ENCODE data around the gene CTAGE1. TPM values are rescaled to one million over a fixed set of nuclear protein-coding genes. Genes with fewer than 3 reads are reported as not detected.
"Not testable (repeated sequence)": the region's sequence is repeated elsewhere in the genome, so short reads cannot be mapped to it uniquely, and the experiment has no call there.

Gene CTAGE1
- total and polyA plus RNA-seq, 10 of the 15 experiments (the other 5 are each of a cell fraction or from before 2014, with no cell fraction given): 0.01 TPM; not detected in 9

- WGBS (ENCODE audit: insufficient coverage, insufficient replicate concordance, low lambda C conversion rate, missing lambda C conversion rate): 18% methylated on average over 5 of the region's 5 CpGs
- ATAC-seq: peak; percentile 70
- intact Hi-C loops (cut with micrococcal nuclease; ENCODE audit: unreplicated experiment) (loop anchor here (10.0 kb wide), 1 partner anchor 60 kb away; no protein-coding TSS in a partner anchor), in situ Hi-C loops (cut with MboI) (no loop called here)
- ChIA-PET POLR2A (interaction anchor here (1.0 kb wide), 1 partner anchor 11 kb away, joined by 3 read pairs; no protein-coding TSS in a partner anchor), CTCF (no interaction called here), SMC1A (ENCODE audit: uncharacterized antibody, unreplicated experiment) (no interaction called here), RAD21 (ENCODE audit: unreplicated experiment) (no interaction called here)
- H3K27me3 ChIP-seq (replicated peaks in 1 of 2; ENCODE audit: control insufficient read depth in 2 of 2, insufficient read depth in 2 of 2, low read length in 1 of 2): no peaks in the 10 kb centered on the region
- DNase-seq (ENCODE audit: low read depth, low spot score): no peak
- no TSS peak for BruUV-seq (replicated peaks)
- no peak for FAIRE-seq
- H3K4me1 ChIP-seq (ENCODE audit: control insufficient read depth, insufficient read depth, low read length): no peaks in the 10 kb centered on the region
- H4K20me1 ChIP-seq (ENCODE audit: control insufficient read depth, insufficient read depth): no peaks in the 10 kb centered on the region
- no peak overlapping the region for H3K27ac ChIP-seq (ENCODE audit: control insufficient read depth, insufficient read depth)
- H3K9me3 ChIP-seq (replicated peaks; ENCODE audit: control insufficient read depth, insufficient read depth, low read length): no peaks in the 10 kb centered on the region
- TF ChIP-seq BMI1 (IDR thresholded peaks at IDR 0.05; ENCODE audit: borderline replicate concordance) (0 out of 2 replicates have a peak, but pooled peaks have one; percentile 18), MEF2B (IDR thresholded peaks at IDR 0.05; ENCODE audit: partially characterized antibody, poor library complexity, severe bottlenecking) (peak; percentile 68), MXI1 (IDR thresholded peaks at IDR 0.05; ENCODE audit: low read depth, low read length) (no peak), BHLHE40 (IDR thresholded peaks at IDR 0.05; ENCODE audit: borderline replicate concordance in 1 of 2, low read depth in 2 of 2, low read length in 1 of 2) (peak in 1 of 2 experiments; percentile 14; a peak in 1 of 4 replicates), KAT2A (conservative IDR thresholded peaks at IDR 0.05; ENCODE audit: control insufficient read depth, low read depth, low read length) (no peak), MTA2 (IDR thresholded peaks at IDR 0.05; ENCODE audit: low read depth) (peak; percentile 23; the same call in 1 of the 2 replicates), GATAD2B (conservative IDR thresholded peaks at IDR 0.05; ENCODE audit: low read depth) (no peak), ATF7 (IDR thresholded peaks at IDR 0.05; ENCODE audit: low read depth) (no peak), RUNX3 (IDR thresholded peaks at IDR 0.05; ENCODE audit: low read length) (peak; percentile 50)
- H3K79me2 ChIP-seq (ENCODE audit: control insufficient read depth, insufficient read depth, low read length): no peaks in the 10 kb centered on the region
- H3K36me3 ChIP-seq (ENCODE audit: control insufficient read depth in 2 of 2, insufficient read depth in 2 of 2, low read length in 1 of 2): no peaks in the 10 kb centered on the region
- no peak overlapping the region for H3K4me3 ChIP-seq
- H2AFZ ChIP-seq (ENCODE audit: control insufficient read depth, low read depth, low read length): no peak overlapping the region
- H3K4me2 ChIP-seq (ENCODE audit: control insufficient read depth, insufficient read depth): no peak overlapping the region
- H3K9ac ChIP-seq (ENCODE audit: control insufficient read depth, insufficient read depth, low read length): no peak overlapping the region
These were observed 23.3 kb downstream of the CTAGE1 start for GRCh38 chr18:22394428-22394827.

DNA sequence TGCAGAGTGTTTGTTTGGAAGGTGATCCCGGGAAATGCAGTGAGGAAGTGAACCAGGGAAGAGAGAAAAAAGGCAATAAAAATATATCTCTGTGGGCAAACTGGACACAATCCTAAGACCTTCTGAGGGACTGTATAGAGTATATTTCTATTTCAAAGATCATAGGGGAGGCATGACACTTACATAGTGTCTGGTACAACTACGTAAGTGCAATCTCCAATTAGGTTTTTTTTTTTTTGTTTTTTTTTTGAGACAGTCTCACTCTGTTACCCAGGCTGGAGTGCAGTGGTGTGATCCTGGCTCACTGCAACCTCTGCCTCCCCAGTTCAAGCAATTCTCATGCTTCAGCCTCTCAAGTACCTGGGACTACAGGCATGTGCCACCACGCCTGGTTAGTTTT lies 24.6 kb downstream of the CTAGE1 start:
- H3K9ac ChIP-seq (ENCODE audit: control insufficient read depth, insufficient read depth, low read length); H3K4me2 ChIP-seq (ENCODE audit: control insufficient read depth, insufficient read depth); FAIRE-seq; ATAC-seq; H3K36me3 ChIP-seq (ENCODE audit: control insufficient read depth in 2 of 2, insufficient read depth in 2 of 2, low read length in 1 of 2); RAD21 ChIA-PET (ENCODE audit: unreplicated experiment); H3K27me3 ChIP-seq (replicated peaks in 1 of 2; ENCODE audit: control insufficient read depth in 2 of 2, insufficient read depth in 2 of 2, low read length in 1 of 2); DNase-seq (ENCODE audit: low read depth, low spot score); H2AFZ ChIP-seq (ENCODE audit: control insufficient read depth, low read depth, low read length); POLR2A ChIA-PET; H3K79me2 ChIP-seq (ENCODE audit: control insufficient read depth, insufficient read depth, low read length); BruUV-seq (replicated peaks); H4K20me1 ChIP-seq (ENCODE audit: control insufficient read depth, insufficient read depth); H3K27ac ChIP-seq (ENCODE audit: control insufficient read depth, insufficient read depth); H3K9me3 ChIP-seq (replicated peaks; ENCODE audit: control insufficient read depth, insufficient read depth, low read length); CTCF ChIA-PET; H3K4me1 ChIP-seq (ENCODE audit: control insufficient read depth, insufficient read depth, low read length); SMC1A ChIA-PET (ENCODE audit: uncharacterized antibody, unreplicated experiment); H3K4me3 ChIP-seq; in situ Hi-C loops (cut with MboI): not testable (repeated sequence)
- 34% methylated on average over 3 of the region's 3 CpGs for WGBS (ENCODE audit: insufficient coverage, insufficient replicate concordance, low lambda C conversion rate, missing lambda C conversion rate)
- intact Hi-C loops (cut with micrococcal nuclease; ENCODE audit: unreplicated experiment): loop anchor here (10.0 kb wide), 1 partner anchor 62 kb away; no protein-coding TSS in a partner anchor

Data from GM12878 (cell line).